ENCODE results near the gene SPAG17. TPM values are rescaled to one million over a fixed set of nuclear protein-coding genes. Genes with fewer than 3 reads are reported as not detected.

Gene SPAG17
- total RNA-seq, 2 donors from 2014 or later, result 1.6 TPM; not detected in 1

DNA sequence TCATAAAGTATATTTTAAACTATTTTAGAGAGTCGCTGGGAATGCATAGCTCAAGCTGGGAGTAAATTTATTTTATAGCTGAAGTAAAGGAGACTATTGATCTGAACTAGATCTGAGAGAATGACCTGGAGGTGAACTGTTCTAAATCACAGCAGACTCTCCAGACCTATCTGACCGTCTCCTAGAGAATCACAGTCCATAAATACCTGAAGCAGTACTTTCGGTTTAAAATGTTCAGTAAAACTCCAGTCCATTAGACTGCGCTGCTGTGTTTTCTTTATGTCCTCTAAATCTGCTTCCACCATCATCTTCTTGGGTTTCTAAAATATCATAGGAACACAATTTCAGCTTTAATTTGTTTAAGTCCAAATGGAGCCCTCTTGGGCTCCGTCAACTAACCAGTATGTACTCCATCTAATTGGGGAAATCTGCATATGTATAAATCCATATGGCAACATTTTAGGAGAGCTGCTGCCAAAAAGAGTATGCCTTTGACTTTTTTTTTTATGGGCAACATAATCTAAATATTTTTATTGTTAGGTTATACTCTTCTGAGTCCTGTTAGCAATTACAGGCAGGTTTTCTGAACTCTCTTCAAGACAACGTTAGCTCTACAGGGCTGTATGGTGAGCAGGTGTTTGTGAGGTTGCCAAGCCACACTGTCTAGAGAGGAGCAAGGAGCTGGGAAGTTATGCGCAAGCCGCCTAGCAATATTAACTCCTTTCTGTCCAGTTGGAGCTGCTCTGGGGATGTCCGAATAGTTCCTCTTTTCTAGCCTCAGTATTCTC lies 111.2 kb downstream of the SPAG17 start:
- no peak overlapping the region for H3K27ac ChIP-seq
- H3K4me1 ChIP-seq, result no peaks in the 10 kb centered on the region
- WGBS, 2 donors, result 60 to 61% methylated on average over 9 of the region's 9 CpGs
- DNase-seq (peak in 1 of 4 donors; percentile 18), ATAC-seq (no peak)
- intact Hi-C loops (cut with DNase I), result loop anchor here (10.0 kb wide), 2 partner anchors 71 to 931 kb away; no protein-coding TSS in a partner anchor
- no peak overlapping the region for H3K4me3 ChIP-seq
- no peaks in the 10 kb centered on the region for H3K27me3 ChIP-seq
- TF ChIP-seq CTCF (IDR thresholded peaks at IDR 0.05) (no peak), POLR2A (IDR thresholded peaks at IDR 0.05) (no peak)
- no peaks in the 10 kb centered on the region for H3K9me3 ChIP-seq
- H3K36me3 ChIP-seq (replicated peaks in 1 of 2; ENCODE audit: insufficient read depth in 1 of 2, low read depth in 2 of 2), result no peaks in the 10 kb centered on the region

DNA sequence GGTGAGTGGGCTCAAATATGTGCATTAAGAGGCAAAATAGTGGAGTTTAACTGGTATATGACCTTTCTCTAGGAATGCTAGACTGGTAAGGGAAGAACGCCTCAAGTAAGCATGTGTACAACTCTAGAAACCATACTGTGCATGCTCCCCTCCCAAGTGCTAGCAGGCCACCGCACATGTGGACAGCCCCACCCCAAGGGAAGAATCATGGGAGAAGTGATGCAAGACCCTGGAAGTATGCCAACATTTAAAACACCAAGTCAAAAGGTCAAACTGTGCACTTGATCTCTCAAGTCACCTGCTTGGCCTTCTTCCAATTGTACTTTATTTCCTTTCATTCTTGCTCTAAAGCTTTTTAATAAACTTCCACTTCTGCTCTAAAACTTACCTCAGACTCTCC lies 135.0 kb downstream of the SPAG17 start:
- WGBS, 2 donors, result 63 to 66% methylated on average over 2 of the region's 2 CpGs
- no peak for ATAC-seq
- intact Hi-C loops (cut with DNase I), result no loop called here

GRCh38 chr1:118047650-118048224 lies 137.3 kb downstream of the SPAG17 start:
- ATAC-seq (no peak), DNase-seq (no peak)
- TF ChIP-seq CTCF (IDR thresholded peaks at IDR 0.05) (no peak), POLR2A (IDR thresholded peaks at IDR 0.05) (no peak)
- Histone ChIP-seq H3K36me3 (replicated peaks in 1 of 2; ENCODE audit: insufficient read depth in 1 of 2, low read depth in 2 of 2) (no peaks in the 10 kb centered on the region), H3K4me3 (no peak overlapping the region), H3K4me1 (no peaks in the 10 kb centered on the region), H3K27me3 (no peaks in the 10 kb centered on the region), H3K27ac (no peak overlapping the region), H3K9me3 (no peaks in the 10 kb centered on the region)
- intact Hi-C loops (cut with DNase I), result no loop called here
- 91% methylated on average over 3 of the region's 3 CpGs; no CpG with 5 or more reads in 1 of the 2 donors for WGBS, 2 donors

More for the DNA sequence above, 135.0 kb downstream of the SPAG17 start:
- TF ChIP-seq POLR2A (IDR thresholded peaks at IDR 0.05) (no peak), CTCF (IDR thresholded peaks at IDR 0.05) (no peak)
- Histone ChIP-seq H3K27ac (no peak overlapping the region), H3K27me3 (no peaks in the 10 kb centered on the region), H3K4me1 (no peaks in the 10 kb centered on the region), H3K9me3 (no peaks in the 10 kb centered on the region), H3K4me3 (no peak overlapping the region), H3K36me3 (replicated peaks in 1 of 2; ENCODE audit: insufficient read depth in 1 of 2, low read depth in 2 of 2) (no peaks in the 10 kb centered on the region)
- no peak for DNase-seq

DNA sequence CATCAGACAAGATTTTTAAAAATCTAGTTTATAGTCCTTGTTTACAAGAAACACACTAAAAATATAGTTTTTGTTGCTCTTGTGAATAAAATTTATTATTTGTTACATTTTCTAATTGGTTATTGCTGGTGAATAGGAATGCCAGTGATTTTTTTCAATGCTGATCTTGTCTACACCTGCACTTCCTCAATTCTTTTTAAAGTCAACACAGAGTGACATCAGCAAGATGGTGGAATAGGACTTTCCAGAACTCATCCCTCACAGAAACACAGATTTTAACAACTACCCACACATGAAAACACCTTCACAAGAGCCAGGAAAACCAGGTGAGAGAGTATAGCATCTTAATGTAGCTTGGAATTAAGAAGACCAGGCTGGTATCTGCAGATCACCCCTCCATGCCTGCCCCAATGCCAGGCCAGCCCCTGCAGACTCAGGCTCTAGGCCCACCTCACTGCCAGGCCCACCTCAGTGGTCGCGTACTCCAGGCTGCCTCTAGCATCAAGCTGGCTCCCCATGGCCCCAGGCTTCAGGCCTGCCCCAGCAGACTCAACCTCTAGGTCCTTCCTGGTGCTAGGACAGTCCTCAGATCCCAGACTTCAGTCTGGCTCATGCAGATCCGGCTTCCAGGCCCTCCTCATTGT lies 137.9 kb downstream of the SPAG17 start:
- no peak overlapping the region for H3K4me3 ChIP-seq
- no peak for TF ChIP-seq POLR2A (IDR thresholded peaks at IDR 0.05)
- TF ChIP-seq CTCF (IDR thresholded peaks at IDR 0.05), result no peak
- WGBS, 2 donors, result 96 to 100% methylated on average over 3 of the region's 3 CpGs
- no peaks in the 10 kb centered on the region for H3K9me3 ChIP-seq
- no peaks in the 10 kb centered on the region for H3K36me3 ChIP-seq (replicated peaks in 1 of 2; ENCODE audit: insufficient read depth in 1 of 2, low read depth in 2 of 2)
- no peak overlapping the region for H3K27ac ChIP-seq
- intact Hi-C loops (cut with DNase I), result no loop called here
- H3K27me3 ChIP-seq, result no peaks in the 10 kb centered on the region
- no peaks in the 10 kb centered on the region for H3K4me1 ChIP-seq
- DNase-seq, result no peak
- ATAC-seq, result no peak

All from body of pancreas (tissue), 4 donors.